CD4-positive, alpha-beta T cell treated with Interleukin-12 subunit alpha and Interleukin-12 subunit beta, for 1 hour (primary cell): ENCODE results near the gene ARID1B.

Experiments
- DNase-seq: peaks from one replicate; pipeline ENCODE4 v3.0.0-alpha.2; 2020

ARID1B gene

DNA sequence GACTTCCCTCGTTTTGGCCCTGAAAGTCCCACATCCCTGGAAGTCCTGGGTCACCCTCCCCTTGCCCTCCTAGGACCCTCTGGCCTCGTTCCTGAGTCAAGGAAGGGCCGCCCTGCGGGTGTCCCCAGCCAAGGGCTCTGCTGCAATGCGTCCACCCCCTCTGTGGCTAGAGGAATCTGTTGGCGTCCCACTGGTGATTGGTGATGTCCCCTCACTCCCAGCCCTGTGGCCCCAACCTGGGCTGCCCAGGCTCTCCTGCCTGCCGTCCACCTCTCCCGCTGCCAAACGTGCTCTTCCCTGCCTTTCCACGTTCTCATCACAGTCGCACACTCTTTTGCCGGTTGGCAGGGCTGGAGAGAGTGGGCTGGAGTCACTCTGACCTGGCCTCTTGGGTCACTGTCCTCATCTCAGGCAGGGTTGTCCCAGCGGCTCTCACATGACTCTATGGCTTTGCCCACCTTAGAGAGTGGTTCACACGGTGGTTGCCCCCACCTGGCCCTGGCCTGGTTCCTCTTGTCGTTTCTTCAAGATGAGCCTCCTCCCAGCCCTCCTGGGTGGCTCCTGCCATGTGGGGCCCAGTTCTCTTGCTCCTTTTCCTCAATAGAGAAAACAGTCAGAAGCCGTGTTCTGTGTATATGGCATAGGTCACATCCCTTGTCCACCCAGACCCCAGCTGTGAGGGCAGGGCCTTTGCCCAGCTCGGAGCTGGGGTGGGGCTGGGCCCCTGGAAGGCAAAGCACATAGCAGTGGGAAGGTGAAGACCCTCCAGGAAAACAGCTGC lies 445.2 kb downstream of the ARID1B start:
- DNase-seq: no peak

DNA sequence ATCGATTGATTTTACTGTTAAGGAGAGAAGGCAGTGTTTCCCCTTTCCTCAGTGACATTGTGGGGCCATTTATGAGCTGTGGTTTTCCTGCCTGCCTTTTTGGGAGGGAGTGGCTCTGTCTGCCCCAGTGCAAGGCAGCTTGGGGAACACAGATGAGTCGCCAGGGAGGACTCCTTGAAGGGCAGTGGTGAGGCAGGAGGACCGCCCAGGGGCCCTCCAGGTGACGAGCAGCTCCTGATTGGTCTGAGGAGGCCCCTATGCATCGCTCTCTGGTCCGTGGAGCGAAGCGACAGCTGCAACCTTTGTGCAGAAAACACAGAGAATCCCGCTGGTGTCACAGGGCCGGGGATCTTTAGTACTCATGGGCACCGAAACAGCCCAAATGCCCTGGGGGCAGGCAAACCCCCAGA lies 445.8 kb downstream of the ARID1B start:
- no peak for DNase-seq

DNA sequence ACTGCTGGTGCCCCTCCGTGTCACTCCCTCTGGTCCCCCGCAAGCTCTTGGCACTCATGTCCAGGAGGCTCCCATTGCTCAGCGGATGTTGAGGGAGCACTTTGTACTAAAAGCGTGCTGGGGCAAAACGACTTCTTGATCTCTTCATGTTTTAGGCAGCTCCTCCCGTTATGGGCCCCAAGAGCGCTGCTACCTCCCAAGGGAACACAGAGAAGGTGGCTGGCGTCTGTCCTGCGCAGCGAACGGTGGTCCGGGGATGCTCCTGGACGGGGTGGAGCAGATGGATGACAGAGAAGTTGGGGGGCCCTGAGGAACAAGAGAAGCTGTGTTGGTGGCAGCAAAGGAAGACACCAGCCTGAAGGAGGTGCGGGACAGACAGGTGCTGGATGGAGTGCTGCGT lies 446.3 kb downstream of the ARID1B start:
- no peak for DNase-seq

DNA sequence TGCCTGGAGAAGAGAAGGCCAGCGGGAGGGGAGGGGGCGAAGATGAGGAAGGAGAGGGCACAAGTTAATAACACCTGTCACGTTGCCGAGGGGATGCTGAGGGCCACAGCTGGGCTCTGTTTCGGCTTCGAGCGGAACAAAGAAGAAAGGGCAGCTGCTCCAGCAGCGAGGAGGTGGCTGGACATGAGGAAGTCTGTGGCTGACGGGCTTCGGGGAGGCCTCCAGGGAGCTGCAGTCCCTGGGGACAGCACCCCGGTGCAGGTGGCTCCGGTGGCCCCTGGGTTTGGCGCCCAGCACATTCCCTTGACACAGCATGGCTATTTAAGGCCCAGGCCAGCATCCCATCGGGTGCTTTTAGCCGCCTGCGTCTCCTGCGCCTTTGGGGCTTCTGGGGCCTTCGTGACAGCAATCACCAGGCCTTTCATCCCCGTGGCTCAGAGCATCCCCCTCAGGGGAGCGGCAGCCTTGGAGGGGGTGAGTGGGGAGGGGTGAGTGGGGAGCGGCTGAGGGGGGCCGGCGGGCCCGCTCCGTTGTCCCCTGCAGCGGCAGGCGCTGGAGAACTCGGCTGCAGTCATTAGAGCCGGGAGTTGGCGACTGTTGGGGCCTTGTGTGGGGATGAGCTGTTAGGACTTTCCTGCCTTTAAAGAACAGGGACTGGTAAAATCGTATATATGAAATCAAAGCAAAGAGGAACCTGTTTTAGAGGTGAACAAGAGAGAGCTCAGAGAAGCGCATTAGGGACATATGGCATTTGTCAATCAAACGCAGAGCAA lies 447.2 kb downstream of the ARID1B start:
- DNase-seq: no peak

DNA sequence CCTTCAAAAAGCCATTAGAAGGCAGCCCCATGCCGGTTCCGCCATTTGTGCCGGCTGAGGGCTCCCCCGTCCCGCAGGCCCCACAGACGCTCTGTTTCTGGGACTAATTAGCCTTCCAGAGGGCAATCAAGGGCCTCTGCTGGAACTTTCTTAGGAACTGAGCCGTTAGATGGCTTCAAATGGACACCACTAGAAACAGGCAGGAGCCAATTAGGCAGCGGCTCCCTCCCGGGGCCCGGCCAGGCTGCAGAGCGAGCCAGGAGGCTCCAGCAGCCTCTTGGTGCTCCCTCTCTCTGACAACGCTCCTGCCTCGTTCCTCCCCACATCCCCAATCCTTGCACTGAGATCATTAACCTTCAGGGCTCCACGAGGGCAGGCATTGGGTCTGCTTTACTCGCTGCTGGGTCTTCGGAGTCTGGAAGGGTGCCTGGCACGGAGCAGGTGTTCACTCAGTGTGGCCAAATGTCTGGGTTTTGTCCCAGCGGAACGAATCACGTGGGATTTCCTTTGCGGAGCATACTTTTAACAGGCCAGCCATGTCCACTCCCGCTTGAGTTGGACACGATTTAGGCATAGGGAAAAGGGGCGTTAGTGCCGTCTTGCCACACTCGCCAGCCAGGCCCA lies 447.9 kb downstream of the ARID1B start:
- no peak for DNase-seq

DNA sequence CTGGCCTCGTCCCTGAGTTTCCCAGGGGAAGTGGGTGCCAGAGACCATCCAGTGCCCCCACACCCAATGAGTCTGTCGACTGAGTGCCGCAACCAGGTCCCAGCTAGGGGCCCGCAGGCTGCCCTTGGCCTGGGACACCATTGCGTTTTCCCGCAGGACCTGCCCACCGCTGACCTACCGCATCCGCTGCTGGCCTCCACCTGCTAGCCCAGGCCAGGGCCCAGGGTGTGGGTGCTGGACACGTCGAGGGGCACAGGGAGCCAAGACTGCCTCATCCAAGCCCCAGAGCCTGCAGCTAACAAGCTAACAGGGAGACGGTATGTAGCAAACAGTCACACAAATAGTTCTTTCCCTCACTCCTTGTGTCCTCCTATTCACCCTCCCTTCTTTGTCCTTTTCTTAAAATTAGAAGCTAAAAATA lies 448.4 kb downstream of the ARID1B start:
- DNase-seq: no peak

DNA sequence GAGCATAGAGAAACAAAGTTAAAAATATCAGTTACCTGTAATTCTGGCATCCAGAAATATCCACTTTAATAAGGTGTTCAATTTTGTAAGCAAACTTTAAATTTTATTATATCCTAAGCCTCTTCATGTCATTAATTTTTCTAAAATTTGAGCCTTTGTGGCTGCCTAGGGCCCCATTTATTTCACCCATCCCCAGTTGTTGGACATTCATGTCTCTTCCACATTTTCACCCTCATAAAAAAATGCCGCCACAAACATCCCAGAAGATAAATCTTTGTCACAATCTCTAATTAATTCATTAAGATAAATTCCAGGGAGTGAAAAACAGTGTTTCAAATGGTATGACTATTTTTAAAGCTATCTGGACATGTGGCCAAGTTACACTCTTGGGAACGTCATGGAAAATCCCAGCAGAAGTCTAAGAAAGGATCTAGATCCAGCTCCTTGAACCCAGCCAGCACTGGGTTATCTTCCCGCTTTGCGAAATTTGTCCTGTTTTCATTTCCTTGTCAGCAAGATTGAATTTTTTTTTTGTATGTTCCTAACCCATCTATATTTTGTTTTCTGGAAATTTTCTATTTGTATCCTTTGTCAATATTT lies 448.9 kb downstream of the ARID1B start:
- no peak for DNase-seq

DNA sequence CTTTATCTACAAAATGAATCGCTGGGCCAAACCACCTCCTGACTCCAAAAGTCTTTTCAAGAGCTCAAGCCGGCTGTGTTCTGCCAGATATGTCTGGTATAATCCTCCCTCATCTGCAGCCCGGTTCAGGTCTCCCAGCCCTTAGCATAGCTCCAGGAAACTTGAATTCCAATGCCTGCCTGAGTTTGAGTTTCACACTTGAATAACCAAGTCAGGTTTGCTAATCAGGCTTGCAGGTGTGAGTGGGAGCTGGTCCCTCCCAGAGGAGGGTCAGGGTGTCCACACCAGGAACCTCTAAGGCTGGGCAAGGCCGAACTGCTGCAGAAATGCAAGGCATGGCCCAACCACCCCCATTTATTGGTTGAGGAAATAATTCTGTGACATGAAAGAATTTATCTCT lies 449.6 kb downstream of the ARID1B start:
- no peak for DNase-seq

DNA sequence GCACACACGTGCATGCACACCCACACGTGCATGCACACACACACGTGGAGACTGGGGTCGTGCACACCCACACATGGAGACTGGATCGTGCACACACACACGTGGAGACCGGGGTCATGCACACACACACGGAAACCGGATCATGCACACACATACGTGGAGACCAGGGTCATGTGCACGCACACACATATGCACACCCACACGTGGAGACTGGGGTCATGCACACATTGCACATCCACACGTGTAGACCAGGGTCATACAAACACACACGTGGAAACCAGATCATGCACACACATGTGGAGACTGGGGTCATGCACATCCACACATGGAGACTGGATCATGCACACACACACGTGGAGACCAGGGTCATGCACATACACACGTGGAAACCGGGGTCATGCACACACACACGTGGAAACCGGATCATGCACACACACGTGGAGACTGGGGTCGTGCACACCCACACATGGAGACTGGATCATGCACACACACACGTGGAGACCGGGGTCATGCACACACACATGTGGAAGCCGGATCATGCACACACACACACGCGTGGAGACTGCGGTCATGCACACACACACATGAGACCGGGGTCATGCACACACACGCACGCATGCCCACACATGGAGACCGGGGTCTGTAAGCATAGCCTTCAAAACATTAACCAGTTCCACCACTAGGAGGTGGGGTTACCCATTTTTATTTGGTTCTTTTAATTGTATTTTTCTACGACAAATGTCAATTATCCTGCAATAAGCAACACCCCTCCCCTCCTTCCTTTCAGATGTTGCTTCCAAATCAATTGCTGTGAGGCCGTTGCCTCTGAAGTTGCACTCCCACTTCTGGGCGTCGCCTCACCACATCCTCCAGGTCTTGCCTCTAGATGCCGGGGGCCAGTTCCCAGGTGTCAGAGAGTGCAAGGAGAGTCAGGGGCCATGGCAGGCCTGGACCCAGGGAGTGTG lies 450.3 kb downstream of the ARID1B start:
- DNase-seq: peak; percentile 36

DNA sequence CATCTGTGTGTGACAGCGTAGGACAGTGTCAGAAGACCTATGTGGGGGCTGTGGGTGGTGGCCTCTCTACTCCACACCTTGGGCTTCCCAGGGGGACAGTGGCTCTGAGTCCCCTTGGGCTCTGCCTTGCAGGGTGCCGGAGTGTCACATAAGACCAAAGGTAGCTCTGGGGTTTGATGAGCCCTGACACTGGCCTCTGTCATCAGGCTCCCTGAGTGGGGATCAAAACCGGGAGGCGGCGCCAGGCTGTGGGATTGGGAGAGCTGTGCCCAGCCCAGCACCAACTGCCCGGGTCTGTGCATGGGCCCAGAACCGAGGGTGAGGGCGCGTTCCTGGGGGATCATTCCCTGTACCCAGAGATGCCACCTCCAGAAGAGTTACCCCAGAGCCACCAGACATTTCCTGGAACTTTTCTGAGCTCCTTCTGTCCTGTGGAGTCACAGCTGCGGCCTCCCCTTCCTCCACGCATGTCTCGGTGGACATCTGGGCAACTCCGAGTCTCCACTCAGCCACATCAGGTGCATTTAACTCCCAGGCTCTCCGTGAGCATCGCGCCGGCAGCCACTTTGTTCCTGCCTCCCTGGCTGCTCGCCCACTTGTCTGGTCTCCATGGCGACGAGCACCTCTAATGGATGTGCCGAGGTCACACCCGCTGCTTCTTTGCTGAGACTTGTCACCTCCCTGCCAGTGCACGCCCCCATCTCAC lies 451.4 kb downstream of the ARID1B start:
- DNase-seq: no peak

DNA sequence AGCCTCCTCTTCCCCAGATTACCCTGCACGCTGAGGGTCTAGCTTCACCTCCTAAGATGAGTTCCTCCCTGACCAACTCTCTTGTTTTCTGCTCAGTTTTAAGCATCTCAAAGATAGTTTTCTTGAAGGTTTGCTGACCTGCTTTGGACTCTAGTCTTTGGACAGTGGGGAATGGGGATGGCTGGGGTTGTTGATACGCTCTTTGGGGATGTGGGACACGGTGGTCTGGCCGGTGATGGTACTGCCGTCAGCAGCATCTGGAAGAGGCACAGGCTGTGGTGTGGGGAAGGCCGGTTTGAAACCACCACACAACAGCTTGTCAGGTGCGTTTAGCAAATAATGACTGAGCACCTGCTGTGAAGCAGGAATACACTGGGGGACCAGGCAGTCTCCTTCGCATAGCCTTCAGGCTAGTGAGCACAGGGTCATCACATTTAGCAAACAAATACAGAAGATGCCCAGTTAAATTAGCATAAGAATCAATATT lies 452.0 kb downstream of the ARID1B start:
- no peak for DNase-seq

DNA sequence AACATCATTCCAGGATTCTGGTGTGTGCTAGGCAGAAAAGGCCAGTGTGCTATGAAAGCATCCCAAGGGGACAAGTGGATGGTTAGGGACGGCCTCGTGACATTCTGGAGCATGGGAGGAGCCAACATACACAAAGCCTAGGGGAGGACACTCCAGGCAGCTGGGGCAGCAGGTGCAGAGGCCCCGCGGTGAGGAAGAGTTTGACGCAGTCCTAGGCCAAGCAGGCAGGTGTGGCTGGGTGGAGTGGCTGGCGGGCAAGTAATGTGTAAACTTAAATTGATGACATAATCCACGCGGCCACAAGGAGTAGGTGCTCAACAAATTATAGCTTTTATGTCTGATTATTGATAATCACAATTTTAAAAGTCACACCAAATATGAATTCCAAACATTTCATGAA lies 452.5 kb downstream of the ARID1B start:
- no peak for DNase-seq

DNA sequence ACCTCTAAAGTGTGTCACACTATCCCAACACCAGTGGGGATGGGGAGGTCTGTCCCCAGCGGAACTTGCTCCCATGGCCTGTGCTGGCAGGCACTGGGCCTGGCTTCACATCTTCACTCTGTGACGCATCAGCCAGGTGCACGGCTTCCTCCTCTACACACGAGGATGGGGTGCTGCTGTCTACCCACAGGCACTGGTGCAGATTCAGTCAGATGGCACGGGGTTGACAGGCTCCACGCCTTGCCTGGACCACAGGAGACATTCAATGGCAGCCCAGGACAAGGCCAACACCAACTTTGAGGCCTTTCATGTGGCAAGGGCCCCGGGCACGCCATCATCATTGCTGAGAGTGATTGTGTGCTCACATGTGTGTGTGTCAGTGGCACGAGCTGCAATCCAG lies 453.7 kb downstream of the ARID1B start:
- DNase-seq: no peak

DNA sequence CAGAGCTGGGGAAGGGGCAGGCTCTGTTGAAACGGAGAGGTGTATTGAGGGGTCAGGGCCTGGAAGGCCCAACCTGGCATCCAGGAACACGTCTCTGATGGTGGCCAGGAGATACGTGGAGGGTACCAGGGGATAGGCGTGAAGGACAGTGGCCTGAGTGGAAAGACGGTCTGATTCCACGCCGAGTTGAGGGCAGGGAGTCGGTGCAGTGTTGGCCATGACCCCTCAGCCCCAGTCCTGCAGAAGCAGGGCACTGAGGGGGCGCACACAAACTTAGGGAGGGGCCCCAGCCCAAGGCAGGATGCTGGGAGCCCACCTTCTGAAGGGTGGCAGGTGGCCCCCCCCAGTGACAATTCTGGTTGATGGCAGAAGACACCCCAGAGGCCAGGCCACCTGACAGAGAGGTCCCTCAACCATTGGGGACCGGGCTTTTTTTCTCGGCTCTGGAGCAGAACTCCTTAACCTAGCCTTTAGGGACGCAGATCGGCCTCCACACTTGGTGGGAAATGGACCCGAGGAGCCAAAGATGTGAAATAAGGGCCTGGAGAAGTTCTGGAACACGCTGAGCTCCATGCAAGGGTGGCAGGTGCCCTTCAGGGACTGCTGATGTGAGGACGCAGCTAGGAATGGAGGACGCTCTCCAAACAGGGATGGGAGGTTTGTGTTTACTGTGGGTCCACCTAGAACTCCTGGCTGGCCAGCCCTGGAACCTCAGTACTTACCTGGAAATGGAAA lies 455.1 kb downstream of the ARID1B start:
- DNase-seq: no peak

DNA sequence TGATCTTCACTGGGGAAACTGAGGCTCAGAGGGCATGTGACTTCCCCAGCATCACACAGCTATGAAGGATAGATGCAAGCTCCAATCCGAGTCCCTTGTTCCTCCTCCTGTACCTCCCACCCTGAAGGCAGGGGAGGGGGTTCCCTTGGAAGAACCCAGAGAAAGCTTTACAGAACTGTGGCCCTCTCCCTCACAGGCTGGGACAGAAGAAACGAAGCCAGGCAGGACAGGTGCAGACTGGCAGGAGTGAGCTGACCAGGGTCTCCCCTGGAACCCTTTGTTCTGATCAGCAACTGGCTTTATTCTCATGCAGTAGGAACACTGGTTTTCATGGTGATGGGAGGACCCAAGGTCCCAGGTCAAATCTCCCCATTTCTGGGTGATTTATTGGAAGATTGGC lies 456.0 kb downstream of the ARID1B start:
- no peak for DNase-seq

DNA sequence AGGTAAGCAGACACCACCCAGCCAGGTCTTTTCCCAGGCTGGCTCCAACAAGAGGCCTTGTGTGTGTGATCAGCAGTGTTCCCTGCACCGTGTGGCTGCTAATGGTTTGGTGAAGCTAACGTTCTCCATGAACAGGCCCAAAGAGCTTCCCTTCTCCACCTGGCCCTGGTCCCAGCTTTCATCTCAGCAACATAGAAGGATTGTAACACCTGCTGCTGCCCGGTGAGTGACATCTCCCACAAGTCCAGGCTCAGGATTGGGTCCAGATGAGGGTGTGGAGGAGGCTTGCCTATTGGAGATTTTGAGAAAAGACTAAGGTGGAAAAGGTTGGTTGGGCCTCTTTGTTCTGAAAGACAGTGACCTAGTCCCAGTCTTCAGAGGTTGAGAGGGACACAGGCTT lies 456.5 kb downstream of the ARID1B start:
- no peak for DNase-seq

DNA sequence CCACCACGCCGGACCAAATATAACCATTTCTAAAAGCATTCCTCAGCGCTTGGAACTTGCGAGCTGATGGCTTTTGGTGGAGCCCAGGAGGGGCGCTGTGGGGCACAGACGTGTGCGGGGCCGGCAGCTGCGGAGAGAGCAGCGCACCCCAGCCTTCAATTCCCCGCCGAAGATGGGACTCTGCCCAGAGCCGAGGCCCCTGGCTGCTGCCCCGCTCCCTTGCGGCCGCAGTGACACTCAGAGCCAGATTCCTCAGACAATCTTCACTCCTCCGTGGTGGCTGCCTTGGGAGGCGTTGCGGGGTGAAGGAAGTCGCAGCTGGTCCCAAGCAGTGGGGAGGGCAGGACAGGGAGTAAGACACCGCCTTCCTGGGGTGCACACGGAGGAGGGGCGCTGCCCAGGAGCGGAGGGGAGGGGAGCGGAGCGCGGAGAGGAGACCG lies 458.4 kb downstream of the ARID1B start:
- peak; percentile 57 for DNase-seq

DNA sequence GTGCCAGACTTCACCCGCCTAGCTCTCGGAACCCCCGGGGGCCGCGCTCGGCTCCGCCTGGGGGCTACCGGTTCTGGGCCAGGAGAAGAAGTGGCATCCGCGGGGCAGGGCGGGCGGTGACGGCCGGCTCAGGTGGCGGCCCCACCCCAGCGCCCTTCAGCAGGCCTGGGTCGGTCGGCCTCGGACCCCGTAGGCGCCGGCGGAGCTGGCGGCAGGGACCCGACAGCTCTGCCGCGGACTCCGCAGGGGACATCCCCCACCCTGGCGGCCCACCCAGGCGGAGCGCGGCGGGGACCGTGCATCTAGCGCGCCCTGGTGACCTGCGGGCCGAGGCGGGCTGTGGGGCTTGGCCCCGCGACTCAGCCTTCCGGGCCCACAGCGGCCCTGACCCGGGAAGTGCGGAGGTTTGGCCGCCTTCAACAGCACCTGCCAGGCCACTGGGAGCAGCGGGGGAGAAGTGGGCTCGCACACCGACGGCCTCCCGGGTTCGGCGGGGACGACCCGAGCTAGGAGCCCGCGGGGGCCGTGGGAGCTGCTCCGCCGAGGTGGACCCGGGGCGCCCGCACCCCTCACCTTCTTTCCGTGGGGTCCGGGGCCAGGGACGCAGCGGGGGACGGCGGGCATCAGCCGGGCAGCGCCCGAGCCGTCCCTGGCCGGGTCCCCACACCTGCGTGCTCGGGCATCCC lies 459.0 kb downstream of the ARID1B start:
- no peak for DNase-seq

DNA sequence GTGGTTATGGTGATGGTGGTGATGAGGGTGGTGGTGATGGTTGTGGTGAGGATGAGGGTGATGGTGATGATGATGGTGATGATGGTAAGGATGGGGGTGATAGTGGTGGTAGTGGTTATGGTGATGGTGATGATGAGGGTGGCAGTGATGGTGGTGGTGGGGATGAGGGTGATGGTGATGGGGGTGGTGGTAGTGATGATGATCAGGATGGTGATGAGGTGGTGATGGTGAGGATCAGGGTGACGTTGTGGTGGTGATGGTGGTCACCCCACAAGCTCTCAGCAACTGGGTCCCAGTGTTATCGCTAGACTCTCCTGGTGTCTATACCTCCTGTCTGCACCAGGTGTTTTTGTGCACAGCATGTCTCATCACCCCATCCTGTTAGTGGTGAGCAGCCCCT lies 461.2 kb downstream of the ARID1B start:
- DNase-seq: no peak

DNA sequence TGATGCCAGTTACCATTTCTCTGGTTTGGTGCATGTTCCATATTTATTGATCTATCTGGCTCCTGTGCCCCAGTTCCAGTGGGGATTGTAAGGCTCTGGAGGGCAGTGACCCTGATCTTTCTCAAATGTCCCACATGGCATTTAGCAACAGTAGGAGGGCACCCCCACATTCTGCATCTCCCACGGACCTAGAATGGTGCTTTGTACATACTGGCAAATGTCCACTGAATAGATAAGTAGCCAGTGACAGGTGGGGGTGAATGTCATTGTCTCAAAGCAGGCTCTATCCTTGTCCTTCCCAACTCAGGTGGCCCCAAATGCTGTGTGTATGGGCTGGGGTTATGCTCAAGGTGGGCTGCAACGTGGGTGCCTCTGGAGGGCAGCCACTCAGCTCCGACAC lies 462.0 kb downstream of the ARID1B start:
- no peak for DNase-seq
